ENCODE measurements around the gene ERH.

Gene ERH

DNA sequence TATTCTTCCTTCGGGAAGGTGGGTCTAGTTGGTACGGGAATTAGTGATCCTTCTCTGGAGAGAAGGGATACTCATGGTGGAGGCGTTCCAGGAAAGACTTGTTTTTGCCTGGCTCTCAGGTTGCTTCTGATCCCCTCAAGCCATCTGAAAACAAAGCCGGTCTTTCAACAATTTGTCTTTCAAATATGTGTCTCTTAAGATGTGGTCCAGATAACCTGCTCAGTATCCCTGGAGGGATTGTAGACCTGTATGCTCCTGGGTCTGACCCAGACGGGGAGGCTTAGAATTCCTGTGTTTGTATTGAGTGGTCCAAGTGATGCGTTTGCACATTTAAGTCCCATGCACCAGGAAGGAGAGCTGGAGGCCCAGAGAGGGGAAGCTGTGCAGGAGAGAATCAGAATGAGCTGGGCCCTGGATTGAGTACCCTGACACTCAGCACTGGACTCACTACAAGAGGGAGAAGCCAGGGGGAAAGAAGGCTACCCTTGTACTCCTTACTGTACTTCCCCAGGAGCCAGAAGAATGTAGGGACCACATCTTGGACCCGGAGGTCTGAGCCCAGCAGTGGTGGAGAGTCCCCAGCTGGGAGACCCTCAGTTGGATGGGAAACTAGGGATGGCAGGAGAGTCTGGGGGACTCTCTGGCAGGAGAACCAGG, 40.4 kb downstream of the ERH start:
- DNase-seq (ENCODE audit: low spot score), result no peak

DNA sequence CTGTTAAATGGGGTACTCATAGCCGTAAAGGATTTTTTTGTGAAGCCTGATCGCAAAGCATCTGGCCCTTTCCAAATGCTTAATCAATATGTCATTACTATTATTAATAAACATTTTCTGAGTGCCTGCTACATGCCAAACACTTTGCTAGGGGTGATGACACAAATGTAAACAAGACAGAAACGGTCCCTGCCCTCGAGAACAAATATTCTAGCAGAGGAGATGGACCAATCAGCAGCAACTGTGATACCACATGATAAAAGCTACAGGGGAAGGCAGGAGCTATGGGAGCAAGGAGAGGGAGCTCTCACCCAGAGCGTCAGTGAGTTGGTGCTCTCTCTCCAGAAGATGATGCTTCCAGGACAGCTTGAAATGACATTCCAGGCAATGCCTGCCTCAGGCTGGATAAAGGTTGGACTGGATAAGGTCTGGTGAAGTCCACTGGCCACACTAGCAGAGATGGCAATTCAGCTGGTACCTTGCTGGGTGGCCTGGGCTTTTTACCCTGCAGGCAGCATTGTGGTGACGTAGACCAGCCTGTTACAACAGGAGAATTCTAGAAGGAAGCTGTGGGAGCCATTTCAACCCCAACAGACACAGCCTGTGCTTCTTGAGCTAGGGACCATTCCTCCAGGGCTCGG, 41.1 kb downstream of the ERH start:
- no peak for TF ChIP-seq CTCF (IDR thresholded peaks at IDR 0.05; ENCODE audit: extremely low read depth, missing control alignments)
- DNase-seq (ENCODE audit: low spot score), result no peak

More for the DNA sequence above, 40.4 kb downstream of the ERH start:
- no peak for TF ChIP-seq CTCF (IDR thresholded peaks at IDR 0.05; ENCODE audit: extremely low read depth, missing control alignments)

DNA sequence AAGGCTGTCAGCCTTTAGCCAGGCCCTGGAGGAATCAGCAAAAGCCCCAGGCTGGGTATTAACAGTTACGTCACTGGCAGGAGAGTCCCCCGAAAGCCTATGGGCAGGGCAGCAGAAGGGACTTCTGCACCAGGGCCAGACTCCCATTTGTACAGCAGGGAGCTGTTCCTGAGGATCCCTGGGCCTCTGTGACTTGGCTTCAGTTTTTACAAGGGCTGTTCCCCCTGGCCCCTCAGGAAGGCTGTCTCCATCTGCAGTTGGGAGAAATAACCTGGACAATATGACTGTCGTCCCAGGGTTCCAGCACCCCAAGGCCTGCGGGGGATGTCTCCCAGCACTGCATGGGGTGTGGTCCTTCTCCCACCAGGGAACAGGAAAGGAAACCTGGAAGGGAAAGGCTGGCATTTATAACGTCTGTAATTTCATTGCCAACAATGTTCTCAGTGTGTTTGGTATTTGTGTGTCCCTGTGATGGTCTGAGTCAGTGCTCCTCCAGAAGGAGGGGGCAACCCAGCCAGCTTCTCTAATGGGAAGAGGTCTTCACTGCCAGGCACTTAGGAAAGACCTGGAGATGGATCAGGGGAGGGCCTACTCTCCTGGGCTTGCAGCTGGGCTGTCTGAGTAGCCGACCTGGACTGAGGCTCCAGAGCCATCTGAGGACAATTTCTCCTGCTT, 42.4 kb downstream of the ERH start:
- DNase-seq (ENCODE audit: low spot score), result no peak
- TF ChIP-seq CTCF (IDR thresholded peaks at IDR 0.05; ENCODE audit: extremely low read depth, missing control alignments), result no peak

GRCh38 chr14:69355154-69355597, 42.9 kb downstream of the ERH start:
- DNase-seq (ENCODE audit: low spot score), result no peak
- TF ChIP-seq CTCF (IDR thresholded peaks at IDR 0.05; ENCODE audit: extremely low read depth, missing control alignments), result no peak

DNA sequence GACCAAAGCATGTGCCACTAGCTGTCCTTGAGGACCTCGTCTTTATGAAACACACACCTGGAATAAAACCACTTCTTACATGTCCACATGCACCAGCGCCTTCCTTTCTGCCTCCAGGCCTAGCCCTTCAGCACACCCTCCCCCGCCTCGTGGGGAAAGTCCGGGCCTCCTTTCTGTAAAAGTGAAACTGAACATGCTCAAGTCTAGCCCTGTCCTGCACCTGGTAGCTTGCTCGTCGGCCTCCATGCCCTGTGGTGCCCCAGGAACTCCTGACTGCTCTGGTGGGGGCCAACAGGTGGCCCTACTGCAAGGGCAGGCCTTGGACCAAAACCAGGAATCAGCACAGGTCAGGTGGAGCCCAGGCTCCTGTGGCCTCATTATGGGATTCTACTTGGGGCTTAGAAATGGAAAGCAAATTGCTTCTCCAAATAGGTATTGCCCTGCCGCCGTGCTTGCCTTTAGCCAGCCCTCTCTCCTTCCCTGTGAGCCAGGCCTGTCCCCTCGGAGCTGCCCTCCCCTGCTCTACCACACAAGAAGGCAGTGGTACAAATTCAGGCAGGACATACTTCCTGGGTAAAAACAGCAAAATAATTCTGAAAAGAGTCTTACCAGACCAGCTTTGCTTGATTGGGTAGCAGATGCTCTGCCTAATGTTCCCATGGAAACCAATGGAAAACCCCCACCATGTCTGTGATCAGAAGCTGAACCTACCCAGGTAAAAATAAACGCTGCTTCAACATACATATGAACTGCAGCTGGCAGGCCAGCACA, 43.5 kb downstream of the ERH start:
- DNase-seq (ENCODE audit: low spot score), result peak; percentile 84
- TF ChIP-seq CTCF (IDR thresholded peaks at IDR 0.05; ENCODE audit: extremely low read depth, missing control alignments), result no peak

DNA sequence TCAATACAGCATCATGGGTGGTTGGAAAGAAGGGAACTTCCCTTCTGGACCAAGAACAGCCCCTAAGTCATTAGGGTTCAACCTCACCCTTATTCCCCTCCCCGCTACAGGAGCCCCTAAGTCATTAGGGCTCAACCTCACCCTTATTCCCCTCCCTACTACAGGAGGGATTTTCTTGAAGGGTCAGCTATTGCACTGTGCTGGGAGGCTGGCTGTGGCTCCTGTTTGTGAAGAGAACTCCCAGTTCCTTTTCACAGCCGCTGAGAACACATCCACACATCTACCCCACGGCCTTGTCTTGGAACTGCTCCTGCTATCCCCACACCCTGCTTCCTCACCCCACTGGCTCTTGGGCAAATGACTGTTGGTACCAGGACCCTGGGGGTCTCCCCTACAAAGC, 44.9 kb downstream of the ERH start:
- no peak for DNase-seq (ENCODE audit: low spot score)
- no peak for TF ChIP-seq CTCF (IDR thresholded peaks at IDR 0.05; ENCODE audit: extremely low read depth, missing control alignments)
